Stimulated activated memory B cell treated with anti-CD40 and anti-IgM and Interleukin-4, amounts not matched to agents 10 μg/mL and 1 μg/mL and 100 μg/mL, for 72 hours (primary cell): ENCODE data around the gene ADGB.
A peak's percentile ranks its signal among the peaks of the same experiment; 100 is the strongest.

ENCODE experiments used
- ATAC-seq: fragments of 150-1000 bp; cut with Tn5 transposase; 2 replicates; pipeline ENCODE4 v1.10.0; 2021
- H3K27ac Mint-ChIP-seq: one replicate; pipeline ENCODE4 v1.8.0; 2022; ENCODE audit warnings: mild to moderate bottlenecking, mixed read lengths
- H3K27me3 Mint-ChIP-seq: one replicate; pipeline ENCODE4 v1.8.0; 2022; ENCODE audit warnings: mixed read lengths
- H3K36me3 Mint-ChIP-seq: one replicate; pipeline ENCODE4 v1.8.0; 2022; ENCODE audit warnings: mixed read lengths
- H3K4me1 Mint-ChIP-seq: one replicate; pipeline ENCODE4 v1.8.0; 2022; ENCODE audit warnings: mixed read lengths
- H3K4me3 Mint-ChIP-seq: one replicate; pipeline ENCODE4 v1.8.0; 2022; ENCODE audit warnings: mild to moderate bottlenecking, moderate library complexity, mixed read lengths
- H3K9me3 Mint-ChIP-seq: one replicate; pipeline ENCODE4 v1.8.0; 2022; ENCODE audit warnings: mixed read lengths

Gene ADGB

DNA sequence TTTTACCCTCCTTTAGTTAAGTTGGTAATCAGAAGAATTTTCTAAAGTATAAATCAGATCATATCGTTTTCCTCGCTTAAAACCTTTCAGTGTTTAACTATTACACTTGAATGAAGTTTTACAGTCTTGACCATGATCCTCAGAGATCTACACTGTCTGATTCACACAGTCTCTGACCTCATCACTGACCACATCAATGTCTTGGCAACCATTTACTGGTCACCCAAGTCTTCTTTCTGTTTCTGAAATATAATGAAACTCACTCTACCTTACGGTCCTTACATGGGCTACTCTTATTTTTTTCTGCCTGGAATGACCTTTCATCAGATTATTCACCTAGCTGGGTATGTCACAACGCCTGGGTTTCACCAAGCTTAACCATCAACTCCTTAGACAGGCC is 71.4 kb downstream of the ADGB start:
- no peaks in the 10 kb centered on the region for H3K36me3 Mint-ChIP-seq
- H3K4me3 Mint-ChIP-seq = no peak overlapping the region
- H3K4me1 Mint-ChIP-seq = no peaks in the 10 kb centered on the region
- ATAC-seq = no peak
- no peaks in the 10 kb centered on the region for H3K9me3 Mint-ChIP-seq
- H3K27me3 Mint-ChIP-seq = no peaks in the 10 kb centered on the region
- no peak overlapping the region for H3K27ac Mint-ChIP-seq

- no peaks in the 10 kb centered on the region for H3K36me3 Mint-ChIP-seq
- no peak overlapping the region for H3K4me3 Mint-ChIP-seq
- no peaks in the 10 kb centered on the region for H3K9me3 Mint-ChIP-seq
- H3K4me1 Mint-ChIP-seq = no peaks in the 10 kb centered on the region
- no peaks in the 10 kb centered on the region for H3K27me3 Mint-ChIP-seq
- H3K27ac Mint-ChIP-seq = no peak overlapping the region
- no peak for ATAC-seq
Observed at GRCh38 chr6:146673069-146673468, 74.3 kb downstream of the ADGB start.

DNA sequence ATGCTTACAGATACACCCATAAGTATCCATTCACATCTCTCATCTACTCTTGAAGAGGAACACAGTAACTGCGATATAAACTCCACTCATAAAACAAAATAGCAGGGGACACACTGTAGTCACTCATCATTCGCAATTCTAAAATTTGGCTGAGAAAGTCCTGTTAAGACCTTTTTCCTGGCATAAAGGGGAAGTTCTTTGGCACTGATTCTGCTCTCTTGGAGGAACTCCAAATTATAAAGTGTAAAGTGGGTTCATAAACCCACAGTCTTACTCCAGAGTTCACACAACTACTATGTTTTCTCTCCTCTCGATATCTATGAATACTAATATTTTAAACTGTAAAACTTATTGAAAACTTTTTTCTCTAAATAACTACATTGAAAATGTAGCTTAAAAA is 80.6 kb downstream of the ADGB start:
- Mint-ChIP-seq H3K27ac (no peak overlapping the region), H3K27me3 (no peaks in the 10 kb centered on the region), H3K9me3 (no peaks in the 10 kb centered on the region), H3K4me1 (no peaks in the 10 kb centered on the region), H3K36me3 (no peaks in the 10 kb centered on the region), H3K4me3 (no peak overlapping the region)
- ATAC-seq = no peak

GRCh38 chr6:146682919-146683318 is 84.1 kb downstream of the ADGB start:
- no peak for ATAC-seq
- no peak overlapping the region for H3K4me3 Mint-ChIP-seq
- no peaks in the 10 kb centered on the region for H3K27me3 Mint-ChIP-seq
- H3K27ac Mint-ChIP-seq = no peak overlapping the region
- no peaks in the 10 kb centered on the region for H3K36me3 Mint-ChIP-seq
- H3K4me1 Mint-ChIP-seq = no peaks in the 10 kb centered on the region
- no peaks in the 10 kb centered on the region for H3K9me3 Mint-ChIP-seq

GRCh38 chr6:146689806-146690205 is 91.0 kb downstream of the ADGB start:
- H3K27ac Mint-ChIP-seq = no peak overlapping the region
- no peaks in the 10 kb centered on the region for H3K36me3 Mint-ChIP-seq
- H3K27me3 Mint-ChIP-seq = no peaks in the 10 kb centered on the region
- H3K4me1 Mint-ChIP-seq = no peaks in the 10 kb centered on the region
- H3K9me3 Mint-ChIP-seq = no peaks in the 10 kb centered on the region
- no peak overlapping the region for H3K4me3 Mint-ChIP-seq
- ATAC-seq = no peak

GRCh38 chr6:146693342-146693741 is 94.6 kb downstream of the ADGB start:
- no peaks in the 10 kb centered on the region for H3K9me3 Mint-ChIP-seq
- no peak overlapping the region for H3K4me3 Mint-ChIP-seq
- H3K27me3 Mint-ChIP-seq = no peaks in the 10 kb centered on the region
- H3K36me3 Mint-ChIP-seq = no peaks in the 10 kb centered on the region
- H3K4me1 Mint-ChIP-seq = no peaks in the 10 kb centered on the region
- no peak overlapping the region for H3K27ac Mint-ChIP-seq
- ATAC-seq = no peak

DNA sequence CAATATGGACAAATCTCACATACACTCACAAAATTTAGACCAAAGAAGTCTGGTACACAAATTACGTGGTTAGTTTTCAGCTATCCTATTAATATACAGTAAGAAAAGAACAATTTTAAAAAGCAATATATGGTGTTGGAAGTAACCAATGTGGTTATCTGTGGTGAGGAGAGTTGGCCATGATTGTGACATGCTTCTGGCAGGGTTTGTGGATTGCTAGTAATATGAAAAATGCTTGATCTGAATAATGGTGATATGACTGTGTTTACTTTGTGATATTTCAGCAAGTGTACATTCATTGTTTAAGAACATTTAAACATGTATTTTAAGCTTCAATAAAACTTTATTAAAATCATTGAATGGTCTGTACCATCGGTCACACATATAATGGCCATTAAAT is 99.1 kb downstream of the ADGB start:
- H3K27ac Mint-ChIP-seq = no peak overlapping the region
- no peaks in the 10 kb centered on the region for H3K36me3 Mint-ChIP-seq
- no peaks in the 10 kb centered on the region for H3K9me3 Mint-ChIP-seq
- ATAC-seq = no peak
- H3K4me1 Mint-ChIP-seq = no peaks in the 10 kb centered on the region
- H3K27me3 Mint-ChIP-seq = no peaks in the 10 kb centered on the region
- H3K4me3 Mint-ChIP-seq = no peak overlapping the region

- Mint-ChIP-seq H3K36me3 (no peaks in the 10 kb centered on the region), H3K4me1 (no peaks in the 10 kb centered on the region), H3K27ac (no peak overlapping the region), H3K4me3 (no peak overlapping the region), H3K27me3 (no peaks in the 10 kb centered on the region), H3K9me3 (no peaks in the 10 kb centered on the region)
- peak; percentile 36 for ATAC-seq
Observed at GRCh38 chr6:146700078-146700686, 101.4 kb downstream of the ADGB start.

DNA sequence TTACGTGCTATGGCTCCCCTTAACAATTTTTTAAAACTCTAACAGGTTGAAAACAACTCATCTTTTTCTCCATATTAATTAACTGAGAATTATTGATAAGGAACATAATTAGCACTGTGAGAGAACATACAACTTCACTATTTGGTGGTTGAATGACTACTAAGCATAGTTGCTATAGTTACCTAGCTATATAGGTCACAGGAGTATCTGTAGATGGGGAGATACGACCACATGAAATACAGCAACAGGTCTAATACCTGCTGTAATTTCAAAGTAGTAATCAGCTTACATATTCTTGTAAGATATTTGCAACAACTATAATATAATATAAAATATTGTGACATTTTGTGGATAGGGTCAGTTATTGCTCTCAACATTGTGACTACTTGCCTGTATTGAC is 102.9 kb downstream of the ADGB start:
- no peaks in the 10 kb centered on the region for H3K9me3 Mint-ChIP-seq
- no peaks in the 10 kb centered on the region for H3K4me1 Mint-ChIP-seq
- H3K27ac Mint-ChIP-seq = no peak overlapping the region
- H3K27me3 Mint-ChIP-seq = no peaks in the 10 kb centered on the region
- no peaks in the 10 kb centered on the region for H3K36me3 Mint-ChIP-seq
- no peak overlapping the region for H3K4me3 Mint-ChIP-seq
- no peak for ATAC-seq

DNA sequence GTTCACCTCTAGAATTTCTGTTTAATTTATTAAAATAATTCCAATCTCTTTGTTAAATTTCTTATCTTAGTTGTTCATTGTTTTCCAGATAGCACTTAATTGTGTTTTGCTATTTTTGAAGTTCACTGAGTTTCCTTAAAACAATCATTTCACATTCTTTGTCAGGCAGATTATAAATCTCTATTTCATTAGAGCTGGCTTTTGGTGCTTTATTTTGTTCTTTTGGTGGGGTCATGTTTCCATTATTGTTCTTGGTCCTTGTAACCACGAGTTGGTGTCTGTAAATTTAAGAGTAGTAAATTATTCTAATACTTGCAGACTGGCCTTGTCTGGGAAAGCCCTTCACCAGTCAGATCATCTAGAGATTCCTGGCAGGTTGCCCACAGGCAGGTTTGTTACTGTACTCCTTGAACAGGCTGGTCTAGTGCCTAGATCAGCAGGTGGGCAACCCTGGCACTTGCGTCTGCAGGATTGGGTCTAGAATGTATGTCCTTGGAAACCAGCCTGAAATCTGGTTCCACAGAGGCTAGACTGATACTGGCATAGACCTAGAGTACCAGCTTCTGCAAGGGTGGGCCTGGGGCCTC is 110.4 kb downstream of the ADGB start:
- no peak for ATAC-seq
- Mint-ChIP-seq H3K4me1 (no peaks in the 10 kb centered on the region), H3K36me3 (no peaks in the 10 kb centered on the region), H3K4me3 (no peak overlapping the region), H3K27me3 (peaks cover 9% of the 10 kb centered on the region), H3K9me3 (no peaks in the 10 kb centered on the region), H3K27ac (no peak overlapping the region)

DNA sequence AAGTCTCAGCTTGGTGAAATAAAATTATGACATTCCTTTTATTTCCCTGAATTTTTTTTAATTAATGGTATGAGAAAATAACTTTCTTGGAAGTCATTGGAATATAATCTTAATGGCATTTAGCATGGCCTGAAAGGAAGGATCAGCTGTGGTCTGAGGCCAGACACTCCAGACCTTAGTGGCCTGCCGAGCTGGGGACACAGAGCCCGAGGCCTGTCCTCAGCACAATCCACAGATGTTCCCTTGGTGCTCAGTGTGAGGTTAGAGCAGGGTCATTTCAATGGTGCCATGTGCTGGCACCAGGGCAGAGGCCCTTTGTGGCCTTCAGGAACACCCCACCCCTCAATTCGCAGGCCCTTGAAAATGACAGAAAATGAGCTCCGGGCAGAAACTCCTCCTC is 120.6 kb downstream of the ADGB start:
- Mint-ChIP-seq H3K36me3 (no peaks in the 10 kb centered on the region), H3K27me3 (no peaks in the 10 kb centered on the region), H3K27ac (no peak overlapping the region), H3K4me3 (no peak overlapping the region), H3K4me1 (no peaks in the 10 kb centered on the region), H3K9me3 (no peaks in the 10 kb centered on the region)
- peak; percentile 21 for ATAC-seq

GRCh38 chr6:146739696-146740095 is 140.9 kb downstream of the ADGB start:
- ATAC-seq = no peak
- Mint-ChIP-seq H3K9me3 (no peaks in the 10 kb centered on the region), H3K36me3 (no peaks in the 10 kb centered on the region), H3K27me3 (no peaks in the 10 kb centered on the region), H3K27ac (no peak overlapping the region), H3K4me3 (no peak overlapping the region), H3K4me1 (no peaks in the 10 kb centered on the region)

GRCh38 chr6:146741609-146742008 is 142.8 kb downstream of the ADGB start:
- no peak overlapping the region for H3K4me3 Mint-ChIP-seq
- ATAC-seq = no peak

DNA sequence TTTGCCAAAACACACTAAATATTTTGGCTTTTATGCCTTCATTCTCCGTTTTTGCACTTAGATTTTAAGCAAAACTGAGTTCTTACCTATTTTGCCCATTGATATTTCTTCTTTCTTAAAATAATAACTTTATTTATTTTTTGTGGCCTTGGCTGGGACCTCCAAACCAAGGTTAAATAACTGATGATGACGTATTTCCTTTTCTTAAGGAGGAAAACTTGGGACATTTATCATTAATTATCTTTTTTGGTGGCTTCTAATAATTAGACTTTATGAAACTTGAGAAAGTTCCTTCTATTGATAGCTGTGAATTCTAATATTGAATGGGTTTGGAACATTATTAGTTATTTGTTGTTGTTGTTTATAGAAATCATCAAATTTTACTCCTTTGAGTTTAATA is 154.5 kb downstream of the ADGB start:
- no peaks in the 10 kb centered on the region for H3K27me3 Mint-ChIP-seq
- H3K36me3 Mint-ChIP-seq = no peaks in the 10 kb centered on the region
- peaks cover 4% of the 10 kb centered on the region for H3K9me3 Mint-ChIP-seq
- no peaks in the 10 kb centered on the region for H3K4me1 Mint-ChIP-seq
- H3K27ac Mint-ChIP-seq = no peak overlapping the region
- H3K4me3 Mint-ChIP-seq = no peak overlapping the region
- no peak for ATAC-seq

More at GRCh38 chr6:146741609-146742008, 142.8 kb downstream of the ADGB start:
- Mint-ChIP-seq H3K27me3 (no peaks in the 10 kb centered on the region), H3K4me1 (no peaks in the 10 kb centered on the region), H3K36me3 (no peaks in the 10 kb centered on the region), H3K27ac (no peak overlapping the region), H3K9me3 (no peaks in the 10 kb centered on the region)

GRCh38 chr6:146767632-146768031 is 168.9 kb downstream of the ADGB start:
- Mint-ChIP-seq H3K4me3 (no peak overlapping the region), H3K27me3 (peaks cover 34% of the 10 kb centered on the region)

DNA sequence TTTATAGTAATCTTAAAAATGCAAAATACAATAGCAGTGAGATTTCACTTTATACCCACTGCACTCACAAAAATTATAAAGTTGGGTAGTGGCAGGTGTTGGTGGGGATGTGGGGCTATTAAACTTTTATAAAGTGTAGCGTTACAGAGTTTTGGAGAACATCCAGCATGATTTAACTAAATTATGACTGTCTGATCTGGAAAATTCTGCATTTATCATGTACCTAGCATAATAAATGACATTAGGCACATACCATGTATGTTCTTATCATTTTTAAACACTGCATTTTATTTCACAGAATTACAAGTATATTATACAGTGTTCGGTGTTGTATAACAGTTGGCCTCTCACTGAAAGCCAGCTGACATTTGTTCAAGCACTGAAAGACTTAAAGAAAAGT is 169.9 kb downstream of the ADGB start:
- ATAC-seq = no peak
- H3K36me3 Mint-ChIP-seq = no peaks in the 10 kb centered on the region
- H3K9me3 Mint-ChIP-seq = no peaks in the 10 kb centered on the region
- peaks cover 14% of the 10 kb centered on the region for H3K4me1 Mint-ChIP-seq
- no peak overlapping the region for H3K4me3 Mint-ChIP-seq
- H3K27ac Mint-ChIP-seq = no peak overlapping the region
- peaks cover 38% of the 10 kb centered on the region for H3K27me3 Mint-ChIP-seq

More at GRCh38 chr6:146767632-146768031, 168.9 kb downstream of the ADGB start:
- peaks cover 14% of the 10 kb centered on the region for H3K4me1 Mint-ChIP-seq
- H3K27ac Mint-ChIP-seq = no peak overlapping the region
- no peaks in the 10 kb centered on the region for H3K9me3 Mint-ChIP-seq
- no peaks in the 10 kb centered on the region for H3K36me3 Mint-ChIP-seq
- ATAC-seq = no peak
